Effector memory CD8-positive, alpha-beta T cell (primary cell): ENCODE data around the gene ZBTB42.
"Not testable (repeated sequence)": the region's sequence is repeated elsewhere in the genome, so short reads cannot be mapped to it uniquely, and the experiment has no call there.

Experiments used
- ATAC-seq: fragments of 150-1000 bp; cut with Tn5 transposase; replicated peaks from 2 replicates; pipeline ENCODE4 v1.10.0; 2021; ENCODE audit warnings: mild to moderate bottlenecking, moderate library complexity
- DNase-seq, 3 experiments: peaks; one replicate each; pipeline ENCODE4 v3.0.0; 2021
- H3K27ac Mint-ChIP-seq, 2 donors: one replicate each; pipeline ENCODE4 v1.8.0; 2022; ENCODE audit warnings: mild to moderate bottlenecking in 2 of 2, mixed read lengths in 2 of 2, moderate library complexity in 2 of 2
- H3K27me3 Mint-ChIP-seq, 2 donors: one replicate each; pipeline ENCODE4 v1.8.0; 2022; ENCODE audit warnings: mixed read lengths in 2 of 2
- H3K36me3 Mint-ChIP-seq: one replicate; pipeline ENCODE4 v1.8.0; 2022; ENCODE audit warnings: mild to moderate bottlenecking, moderate library complexity, mixed read lengths; ENCODE audit not compliant: insufficient read depth
- H3K4me1 Mint-ChIP-seq, 2 donors: one replicate each; pipeline ENCODE4 v1.8.0; 2022; ENCODE audit warnings: low read depth in 2 of 2, mixed read lengths in 2 of 2
- H3K4me3 Mint-ChIP-seq, 2 donors: one replicate each; pipeline ENCODE4 v1.8.0; 2022; ENCODE audit warnings: mild to moderate bottlenecking in 2 of 2, mixed read lengths in 2 of 2, moderate library complexity in 2 of 2
- H3K9me3 Mint-ChIP-seq, 2 donors: one replicate each; pipeline ENCODE4 v1.8.0; 2022; ENCODE audit warnings: mixed read lengths in 2 of 2

The ZBTB42 gene

DNA sequence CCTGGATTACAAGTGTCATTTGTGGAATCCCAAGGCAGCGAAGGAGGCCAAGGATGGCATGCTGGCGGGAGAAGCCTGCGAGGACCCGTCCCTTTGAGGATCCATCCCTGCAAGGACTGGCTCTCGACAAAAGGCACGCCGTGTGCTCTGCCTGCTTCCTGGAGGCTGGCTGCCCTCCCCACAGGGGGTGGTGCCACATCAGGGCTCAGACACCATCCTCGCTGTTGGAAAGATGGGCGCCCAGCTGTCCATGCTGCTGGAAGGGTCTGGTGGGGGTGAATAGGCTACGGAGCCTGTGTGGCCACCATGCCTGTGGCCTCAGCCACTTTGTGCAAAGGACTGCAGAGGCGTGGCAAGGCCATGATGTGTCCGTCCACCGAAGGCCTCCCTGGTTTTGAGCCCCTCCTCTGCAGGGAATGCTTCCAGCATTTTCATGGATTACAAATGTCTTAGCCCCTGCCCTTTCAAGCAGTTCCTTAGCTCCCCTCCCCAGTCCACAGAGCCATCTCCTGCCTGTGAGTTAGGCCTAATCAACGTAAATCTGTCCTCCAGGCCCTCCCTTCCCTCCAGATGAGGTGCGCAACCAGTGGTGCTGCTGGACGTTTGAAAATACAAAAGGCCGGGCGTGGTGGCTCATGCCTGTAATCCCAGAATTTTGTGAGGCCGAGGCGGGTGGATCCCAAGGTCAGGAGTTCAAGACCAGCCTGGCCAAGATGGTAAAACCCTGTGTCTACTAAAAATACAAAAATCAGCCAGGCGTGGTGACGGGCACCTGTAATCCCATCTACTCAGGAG lies 22.1 kb downstream of the ZBTB42 start:
- peaks cover 0 to 9% of the 10 kb centered on the region in 2 donors for H3K9me3 Mint-ChIP-seq
- peaks cover 13 to 15% of the 10 kb centered on the region in 2 donors for H3K4me1 Mint-ChIP-seq
- no peak for DNase-seq
- no peak overlapping the region for H3K27ac Mint-ChIP-seq
- no peak for ATAC-seq
- H3K27me3 Mint-ChIP-seq, result peaks cover 0 to 25% of the 10 kb centered on the region in 2 donors
- peaks cover 12% of the 10 kb centered on the region for H3K36me3 Mint-ChIP-seq
- no peak overlapping the region for H3K4me3 Mint-ChIP-seq

DNA sequence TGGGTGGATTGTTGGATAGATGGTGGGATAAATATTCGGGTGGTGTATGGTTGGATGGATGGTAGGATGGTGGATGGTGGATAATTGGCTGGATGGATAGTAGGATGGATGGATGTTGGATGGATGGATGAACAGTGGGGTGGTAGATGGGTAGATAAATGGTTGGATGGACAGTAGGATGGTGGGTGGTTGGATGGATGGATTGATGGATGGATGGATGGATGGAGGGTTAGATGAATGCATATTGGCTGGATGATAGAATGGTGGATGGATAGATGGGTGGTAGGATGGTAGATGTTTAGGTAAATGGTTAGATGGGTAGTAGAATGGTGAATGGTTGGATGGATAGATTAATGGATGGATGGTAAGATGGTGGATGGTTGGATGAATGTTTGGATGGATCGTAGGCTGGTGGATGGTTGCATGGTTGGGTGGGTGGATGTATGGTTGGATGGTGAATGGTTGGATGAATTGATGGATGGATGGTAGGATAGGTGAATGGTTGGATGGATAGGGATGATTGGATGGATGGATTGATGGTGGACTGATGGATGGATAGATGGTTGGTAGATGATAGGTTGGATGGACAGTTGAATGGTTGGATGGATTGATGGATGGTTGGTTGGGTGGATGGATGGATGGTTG lies 23.6 kb downstream of the ZBTB42 start:
- ATAC-seq (no peak), DNase-seq (no peak)
- peaks cover 12% of the 10 kb centered on the region for H3K36me3 Mint-ChIP-seq
- peak overlapping the region in 1 of 2 donors; percentile 5 for H3K27ac Mint-ChIP-seq
- H3K4me3 Mint-ChIP-seq, result peak overlapping the region; percentile 90
- peaks cover 0 to 25% of the 10 kb centered on the region in 2 donors for H3K27me3 Mint-ChIP-seq
- peaks cover 0 to 9% of the 10 kb centered on the region in 2 donors for H3K9me3 Mint-ChIP-seq
- H3K4me1 Mint-ChIP-seq, result peaks cover 13 to 15% of the 10 kb centered on the region in 2 donors

- ATAC-seq (peak; percentile 92), DNase-seq (peak; percentile 96 to 97 (median 96))
- Mint-ChIP-seq H3K36me3 (peaks cover 12% of the 10 kb centered on the region), H3K9me3 (peaks cover 0 to 9% of the 10 kb centered on the region in 2 donors), H3K4me1 (peaks cover 13 to 15% of the 10 kb centered on the region in 2 donors), H3K4me3 (peak overlapping the region; percentile 90), H3K27ac (no peak overlapping the region), H3K27me3 (peaks cover 0 to 25% of the 10 kb centered on the region in 2 donors)
Measured at GRCh38 chr14:104826189-104826860, 25.4 kb downstream of the ZBTB42 start.

DNA sequence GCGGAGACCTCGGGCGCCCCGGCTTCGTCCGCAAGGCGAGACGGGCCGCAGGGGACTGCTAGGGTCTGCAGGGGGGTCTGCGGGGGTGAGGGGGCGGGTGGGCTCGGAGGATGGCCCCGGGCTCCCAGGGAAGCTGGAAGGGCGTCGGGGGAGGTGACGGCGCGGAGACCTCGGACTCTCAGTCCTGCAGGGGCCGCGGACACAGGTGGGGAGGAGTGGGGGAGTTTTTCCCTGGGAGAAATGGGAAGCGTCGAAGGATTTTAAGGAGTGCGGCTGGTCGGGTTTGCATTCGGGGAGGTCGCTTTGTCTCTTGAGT lies 25.9 kb downstream of the ZBTB42 start:
- peak overlapping the region; percentile 83 to 90 for H3K4me3 Mint-ChIP-seq
- peaks cover 0 to 9% of the 10 kb centered on the region in 2 donors for H3K9me3 Mint-ChIP-seq
- ATAC-seq (no peak), DNase-seq (no peak)
- peaks cover 0 to 25% of the 10 kb centered on the region in 2 donors for H3K27me3 Mint-ChIP-seq
- no peak overlapping the region for H3K27ac Mint-ChIP-seq
- peaks cover 12% of the 10 kb centered on the region for H3K36me3 Mint-ChIP-seq
- peaks cover 13 to 15% of the 10 kb centered on the region in 2 donors for H3K4me1 Mint-ChIP-seq

- peaks cover 13 to 15% of the 10 kb centered on the region in 2 donors for H3K4me1 Mint-ChIP-seq
- peak overlapping the region; percentile 83 to 90 for H3K4me3 Mint-ChIP-seq
- peak; percentile 35 to 45 (median 40) for DNase-seq
- no peak overlapping the region for H3K27ac Mint-ChIP-seq
- peaks cover 0 to 9% of the 10 kb centered on the region in 2 donors for H3K9me3 Mint-ChIP-seq
- peaks cover 12% of the 10 kb centered on the region for H3K36me3 Mint-ChIP-seq
- peaks cover 0 to 25% of the 10 kb centered on the region in 2 donors for H3K27me3 Mint-ChIP-seq
- ATAC-seq, result peak; percentile 64
Measured at GRCh38 chr14:104827177-104828055, 26.5 kb downstream of the ZBTB42 start.

GRCh38 chr14:104830781-104831180 lies 29.9 kb downstream of the ZBTB42 start:
- Mint-ChIP-seq H3K27ac (no peak overlapping the region), H3K4me3 (no peak overlapping the region), H3K27me3 (peaks cover 0 to 9% of the 10 kb centered on the region in 2 donors), H3K36me3 (peaks cover 11% of the 10 kb centered on the region), H3K9me3 (no peaks in the 10 kb centered on the region), H3K4me1 (peaks cover 6 to 9% of the 10 kb centered on the region in 2 donors)
- ATAC-seq (no peak), DNase-seq (no peak)

GRCh38 chr14:104836171-104836935 lies 35.5 kb downstream of the ZBTB42 start:
- not testable (repeated sequence) for H3K27ac Mint-ChIP-seq, H3K36me3 Mint-ChIP-seq, H3K4me3 Mint-ChIP-seq

DNA sequence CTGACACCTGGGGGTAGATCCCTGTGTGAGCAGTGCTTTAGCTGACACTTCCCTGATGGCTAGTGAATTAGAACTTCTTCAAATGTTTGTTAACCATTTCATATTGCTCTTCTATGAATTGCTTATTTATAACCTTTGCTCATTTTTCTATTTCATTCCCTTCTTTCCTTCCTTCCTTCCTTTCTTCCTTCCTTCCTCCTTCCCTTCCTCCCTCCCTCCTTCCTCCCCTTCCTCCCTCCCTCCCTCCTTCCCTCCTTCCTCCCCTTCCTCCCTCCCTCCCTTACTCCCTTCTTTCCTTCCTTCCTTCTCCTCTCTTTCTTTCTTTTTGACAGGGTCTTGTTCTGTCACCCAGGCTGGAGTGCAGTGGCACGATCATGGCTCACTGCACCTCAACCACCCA lies 40.8 kb downstream of the ZBTB42 start:
- H3K27ac Mint-ChIP-seq, result no peak overlapping the region
- H3K27me3 Mint-ChIP-seq, result peaks cover 62 to 68% of the 10 kb centered on the region in 2 donors
- no peak for DNase-seq

More at GRCh38 chr14:104836171-104836935, 35.5 kb downstream of the ZBTB42 start:
- H3K4me1 Mint-ChIP-seq, DNase-seq, ATAC-seq, H3K9me3 Mint-ChIP-seq: not testable (repeated sequence)
- H3K27me3 Mint-ChIP-seq, result peaks cover 8 to 18% of the 10 kb centered on the region in 2 donors

GRCh38 chr14:104843006-104843405 lies 42.1 kb downstream of the ZBTB42 start:
- Mint-ChIP-seq H3K27me3 (peaks cover 74 to 75% of the 10 kb centered on the region in 2 donors), H3K27ac (no peak overlapping the region), H3K4me3 (no peak overlapping the region), H3K4me1 (peaks cover 0 to 4% of the 10 kb centered on the region in 2 donors), H3K9me3 (no peaks in the 10 kb centered on the region), H3K36me3 (no peaks in the 10 kb centered on the region)
- ATAC-seq (no peak), DNase-seq (no peak)

More for the DNA sequence above, 40.8 kb downstream of the ZBTB42 start:
- Mint-ChIP-seq H3K4me1 (peaks cover 0 to 4% of the 10 kb centered on the region in 2 donors), H3K36me3 (no peaks in the 10 kb centered on the region), H3K9me3 (no peaks in the 10 kb centered on the region), H3K4me3 (no peak overlapping the region)
- no peak for ATAC-seq

GRCh38 chr14:104843442-104844305 lies 42.8 kb downstream of the ZBTB42 start:
- no peak for DNase-seq
- Mint-ChIP-seq H3K36me3 (no peaks in the 10 kb centered on the region), H3K27me3 (peaks cover 80 to 81% of the 10 kb centered on the region in 2 donors), H3K4me3 (peak overlapping the region in 1 of 2 donors; percentile 55), H3K27ac (no peak overlapping the region), H3K9me3 (no peaks in the 10 kb centered on the region), H3K4me1 (peaks cover 0 to 4% of the 10 kb centered on the region in 2 donors)
- ATAC-seq, result no peak

DNA sequence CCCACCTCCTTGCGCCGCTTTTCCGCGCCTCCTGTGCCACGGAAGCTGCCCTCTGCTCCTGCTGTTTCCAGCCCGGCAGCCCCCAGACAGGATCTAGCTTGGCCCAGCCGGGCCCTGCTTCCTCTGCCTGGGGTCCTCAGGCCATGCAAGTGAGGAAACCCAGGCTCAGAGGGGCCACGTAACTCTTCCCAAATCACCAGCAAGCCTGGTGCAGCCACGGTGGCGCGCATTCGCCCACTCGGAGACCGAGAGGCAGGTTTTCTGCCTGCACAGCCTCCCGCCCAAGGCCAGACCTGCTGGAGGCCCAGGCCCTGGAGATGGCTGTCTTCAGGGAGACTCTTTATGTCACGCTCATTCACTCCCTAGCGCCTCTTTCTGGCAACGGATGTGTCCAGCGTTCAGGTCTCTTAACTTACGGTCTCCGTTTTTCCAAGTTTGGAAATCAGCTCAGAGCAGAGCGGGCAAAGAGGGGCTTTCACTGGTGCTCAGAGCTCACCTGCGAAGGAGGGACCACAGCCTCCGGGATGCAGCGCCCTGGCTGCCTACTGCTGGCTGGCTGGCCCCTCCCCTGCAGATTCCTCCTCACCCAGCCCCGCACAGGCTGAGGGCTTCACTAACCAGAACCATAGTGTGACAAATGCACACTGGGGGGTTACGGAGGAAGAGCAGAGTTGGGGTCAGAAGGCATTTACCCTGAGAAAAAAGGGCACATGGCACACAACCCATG lies 43.6 kb downstream of the ZBTB42 start:
- no peak overlapping the region for H3K4me3 Mint-ChIP-seq
- peaks cover 75 to 86% of the 10 kb centered on the region in 2 donors for H3K27me3 Mint-ChIP-seq
- no peak overlapping the region for H3K27ac Mint-ChIP-seq
- H3K9me3 Mint-ChIP-seq, result no peaks in the 10 kb centered on the region
- no peaks in the 10 kb centered on the region for H3K36me3 Mint-ChIP-seq
- no peak for DNase-seq
- peaks cover 0 to 4% of the 10 kb centered on the region in 2 donors for H3K4me1 Mint-ChIP-seq
- ATAC-seq, result no peak
